Loucy (cell line): ENCODE measurements around the gene CHST10.
"Not testable (repeated sequence)": the region's sequence is repeated elsewhere in the genome, so short reads cannot be mapped to it uniquely, and the experiment has no call there.

ENCODE experiments used
- EZH2phosphoT487 ChIP-seq: fragments of 200-600 bp; IDR thresholded peaks from 2 replicates; pipeline ENCODE4 v1.6.1; 2018; ENCODE audit warnings: antibody characterized with exemption, mild to moderate bottlenecking, moderate library complexity, borderline replicate concordance
- TF ChIP-seq, protein P1 (sequence below): fragments of 200-600 bp; sonication (generic); conservative IDR thresholded peaks from 2 replicates; pipeline ENCODE4 v1.5.1; 2014; ENCODE audit warnings: mild to moderate bottlenecking, antibody characterized with exemption, low read length

DNA sequence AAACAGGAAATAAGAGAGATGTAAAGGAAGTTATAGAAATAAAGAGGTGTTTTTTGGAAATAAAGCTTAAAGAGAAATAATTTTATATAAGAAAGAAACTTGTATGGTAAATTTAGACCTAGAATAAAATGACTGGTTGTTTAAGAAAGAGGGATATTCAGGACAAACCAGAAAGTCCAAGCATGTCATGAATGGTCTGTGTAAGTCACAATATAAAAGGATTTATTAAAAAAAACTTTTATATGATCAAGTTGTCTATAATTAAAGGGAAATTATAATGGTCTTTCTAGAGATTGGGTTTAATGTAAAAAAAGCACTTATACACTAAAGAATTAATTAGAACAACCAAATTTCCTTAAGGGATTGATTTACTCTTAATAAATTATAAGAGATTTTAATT is 38.9 kb upstream of the CHST10 start:
- TF ChIP-seq, protein P1, sequence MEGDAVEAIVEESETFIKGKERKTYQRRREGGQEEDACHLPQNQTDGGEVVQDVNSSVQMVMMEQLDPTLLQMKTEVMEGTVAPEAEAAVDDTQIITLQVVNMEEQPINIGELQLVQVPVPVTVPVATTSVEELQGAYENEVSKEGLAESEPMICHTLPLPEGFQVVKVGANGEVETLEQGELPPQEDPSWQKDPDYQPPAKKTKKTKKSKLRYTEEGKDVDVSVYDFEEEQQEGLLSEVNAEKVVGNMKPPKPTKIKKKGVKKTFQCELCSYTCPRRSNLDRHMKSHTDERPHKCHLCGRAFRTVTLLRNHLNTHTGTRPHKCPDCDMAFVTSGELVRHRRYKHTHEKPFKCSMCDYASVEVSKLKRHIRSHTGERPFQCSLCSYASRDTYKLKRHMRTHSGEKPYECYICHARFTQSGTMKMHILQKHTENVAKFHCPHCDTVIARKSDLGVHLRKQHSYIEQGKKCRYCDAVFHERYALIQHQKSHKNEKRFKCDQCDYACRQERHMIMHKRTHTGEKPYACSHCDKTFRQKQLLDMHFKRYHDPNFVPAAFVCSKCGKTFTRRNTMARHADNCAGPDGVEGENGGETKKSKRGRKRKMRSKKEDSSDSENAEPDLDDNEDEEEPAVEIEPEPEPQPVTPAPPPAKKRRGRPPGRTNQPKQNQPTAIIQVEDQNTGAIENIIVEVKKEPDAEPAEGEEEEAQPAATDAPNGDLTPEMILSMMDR = not testable (repeated sequence)
- not testable (repeated sequence) for TF ChIP-seq EZH2phosphoT487
